Activated CD8-positive, alpha-beta memory T cell treated with anti-CD3 and anti-CD28 coated beads, Interleukin-2, amount 50 U/mL, for 24 hours (primary cell): ENCODE measurements around the gene RNF144A.
"Not testable (repeated sequence)": the region's sequence is repeated elsewhere in the genome, so short reads cannot be mapped to it uniquely, and the experiment has no call there.

Experiments
- DNase-seq: peaks from one replicate; pipeline ENCODE4 v3.0.0-alpha.2; 2020; ENCODE audit errors: extremely low read depth

Gene RNF144A

GRCh38 chr2:6972067-6972710, 55.0 kb downstream of the RNF144A start:
- no peak for DNase-seq

GRCh38 chr2:6973895-6974545, 56.8 kb downstream of the RNF144A start:
- no peak for DNase-seq

- no peak for DNase-seq
Measured at GRCh38 chr2:6975988-6976387, 58.8 kb downstream of the RNF144A start.

- DNase-seq, result no peak
Measured at GRCh38 chr2:6977113-6977741, 60.0 kb downstream of the RNF144A start.

- DNase-seq, result no peak
Measured at GRCh38 chr2:6977786-6978185, 60.6 kb downstream of the RNF144A start.

- DNase-seq, result no peak
Measured at GRCh38 chr2:6978991-6979390, 61.8 kb downstream of the RNF144A start.

GRCh38 chr2:6982449-6982848, 65.2 kb downstream of the RNF144A start:
- DNase-seq, result no peak

GRCh38 chr2:6982934-6983589, 65.8 kb downstream of the RNF144A start:
- DNase-seq, result no peak

- no peak for DNase-seq
Measured at GRCh38 chr2:6986301-6986911, 69.2 kb downstream of the RNF144A start.

GRCh38 chr2:6986912-6987361, 69.7 kb downstream of the RNF144A start:
- DNase-seq, result no peak

- DNase-seq, result no peak
Measured at GRCh38 chr2:6990871-6991270, 73.7 kb downstream of the RNF144A start.

- DNase-seq, result no peak
Measured at GRCh38 chr2:6992794-6993228, 75.6 kb downstream of the RNF144A start.

- DNase-seq, result no peak
Measured at GRCh38 chr2:6993229-6993640, 76.0 kb downstream of the RNF144A start.

GRCh38 chr2:6993936-6994335, 76.7 kb downstream of the RNF144A start:
- DNase-seq, result no peak

GRCh38 chr2:6994536-6995128, 77.4 kb downstream of the RNF144A start:
- DNase-seq, result no peak

GRCh38 chr2:6995391-6996097, 78.3 kb downstream of the RNF144A start:
- DNase-seq, result no peak

GRCh38 chr2:6999211-6999877, 82.1 kb downstream of the RNF144A start:
- DNase-seq, result no peak

- not testable (repeated sequence) for DNase-seq
Measured at GRCh38 chr2:7001395-7001794, 84.2 kb downstream of the RNF144A start.

- no peak for DNase-seq
Measured at GRCh38 chr2:7003895-7004294, 86.7 kb downstream of the RNF144A start.

- no peak for DNase-seq
Measured at GRCh38 chr2:7004636-7005035, 87.4 kb downstream of the RNF144A start.

- no peak for DNase-seq
Measured at GRCh38 chr2:7007488-7007845, 90.3 kb downstream of the RNF144A start.
